Right atrium auricular region (tissue), 2 donors: Measurements from ENCODE around the gene MRPS12. TPM values are rescaled to one million over a fixed set of nuclear protein-coding genes. Genes with fewer than 3 reads are reported as not detected.

Experiments
- DNase-seq: peaks from one replicate; pipeline ENCODE4 v3.0.0-alpha.2; 2019; ENCODE audit warnings: low spot score
- H3K27ac ChIP-seq, 2 donors: fragments of 200-600 bp; sonication (generic); 1 replicate in 1 of 2; 2 replicates in 1 of 2; pipeline ENCODE4 v1.5.1; 2016 to 2019
- H3K27me3 ChIP-seq, 2 donors: fragments of 200-600 bp; sonication (generic); one replicate each; pipeline versions ENCODE4 v1.5.1 to v1.6.0; 2017 to 2019
- H3K36me3 ChIP-seq: fragments of 200-600 bp; sonication (generic); one replicate; pipeline ENCODE4 v1.5.1; 2016
- H3K4me1 ChIP-seq, 2 donors: fragments of 200-600 bp; sonication (generic); one replicate each; pipeline versions ENCODE4 v1.5.1 to v1.6.0; 2017 to 2019
- H3K4me3 ChIP-seq, 2 donors: fragments of 200-600 bp; sonication (generic); 1 replicate in 1 of 2; 2 replicates in 1 of 2; pipeline ENCODE4 v1.5.1; 2017 to 2019; ENCODE audit warnings: mild to moderate bottlenecking in 1 of 2, moderate library complexity in 1 of 2
- H3K9me3 ChIP-seq, 2 donors: fragments of 200-600 bp; sonication (generic); one replicate each; pipeline ENCODE4 v1.5.1; 2019
- total RNA-seq, 2 donors: library from RNA; depleted of rRNA; stranded (reverse); fragments of >200 nt; gene quantifications; one replicate each; pipeline ENCODE4 v1.1.0, GENCODE V29; 2016
- TF ChIP-seq, protein P1 (sequence below), 2 donors: fragments of 200-600 bp; sonication (generic); IDR thresholded peaks; one replicate each; pipeline ENCODE4 v1.5.1; 2019; ENCODE audit warnings: antibody characterized with exemption in 2 of 2

The MRPS12 gene
- total RNA-seq, 2 donors from 2014 or later = 39.5 to 58.7 TPM

DNA sequence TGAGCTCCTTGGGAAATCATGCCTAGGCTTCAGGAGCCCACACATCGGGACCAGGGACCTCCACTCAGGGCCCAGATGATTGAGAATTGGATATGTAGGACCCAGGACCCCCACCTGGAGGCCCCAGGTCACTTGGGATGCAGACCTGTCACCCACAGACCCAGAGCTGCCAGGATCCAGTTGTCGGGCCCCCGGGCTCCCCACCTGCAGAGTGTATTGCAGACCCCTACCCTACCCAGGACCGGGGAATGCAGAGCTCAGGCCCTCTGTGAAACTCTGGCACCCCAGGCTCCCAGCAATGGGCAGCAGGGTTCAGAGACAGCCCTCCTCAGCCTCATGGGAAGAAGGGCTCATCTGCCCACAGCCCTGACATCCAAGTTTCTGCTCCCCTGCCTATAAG is 25.1 kb upstream of the MRPS12 start:
- no peak for DNase-seq
- Histone ChIP-seq H3K9me3 (no peaks in the 10 kb centered on the region), H3K27me3 (no peaks in the 10 kb centered on the region), H3K36me3 (peaks cover 31% of the 10 kb centered on the region), H3K4me1 (peaks cover 0 to 5% of the 10 kb centered on the region in 2 donors), H3K27ac (no peak overlapping the region), H3K4me3 (no peak overlapping the region)
- TF ChIP-seq, protein P1, sequence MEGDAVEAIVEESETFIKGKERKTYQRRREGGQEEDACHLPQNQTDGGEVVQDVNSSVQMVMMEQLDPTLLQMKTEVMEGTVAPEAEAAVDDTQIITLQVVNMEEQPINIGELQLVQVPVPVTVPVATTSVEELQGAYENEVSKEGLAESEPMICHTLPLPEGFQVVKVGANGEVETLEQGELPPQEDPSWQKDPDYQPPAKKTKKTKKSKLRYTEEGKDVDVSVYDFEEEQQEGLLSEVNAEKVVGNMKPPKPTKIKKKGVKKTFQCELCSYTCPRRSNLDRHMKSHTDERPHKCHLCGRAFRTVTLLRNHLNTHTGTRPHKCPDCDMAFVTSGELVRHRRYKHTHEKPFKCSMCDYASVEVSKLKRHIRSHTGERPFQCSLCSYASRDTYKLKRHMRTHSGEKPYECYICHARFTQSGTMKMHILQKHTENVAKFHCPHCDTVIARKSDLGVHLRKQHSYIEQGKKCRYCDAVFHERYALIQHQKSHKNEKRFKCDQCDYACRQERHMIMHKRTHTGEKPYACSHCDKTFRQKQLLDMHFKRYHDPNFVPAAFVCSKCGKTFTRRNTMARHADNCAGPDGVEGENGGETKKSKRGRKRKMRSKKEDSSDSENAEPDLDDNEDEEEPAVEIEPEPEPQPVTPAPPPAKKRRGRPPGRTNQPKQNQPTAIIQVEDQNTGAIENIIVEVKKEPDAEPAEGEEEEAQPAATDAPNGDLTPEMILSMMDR (IDR thresholded peaks at IDR 0.05) = no peak

DNA sequence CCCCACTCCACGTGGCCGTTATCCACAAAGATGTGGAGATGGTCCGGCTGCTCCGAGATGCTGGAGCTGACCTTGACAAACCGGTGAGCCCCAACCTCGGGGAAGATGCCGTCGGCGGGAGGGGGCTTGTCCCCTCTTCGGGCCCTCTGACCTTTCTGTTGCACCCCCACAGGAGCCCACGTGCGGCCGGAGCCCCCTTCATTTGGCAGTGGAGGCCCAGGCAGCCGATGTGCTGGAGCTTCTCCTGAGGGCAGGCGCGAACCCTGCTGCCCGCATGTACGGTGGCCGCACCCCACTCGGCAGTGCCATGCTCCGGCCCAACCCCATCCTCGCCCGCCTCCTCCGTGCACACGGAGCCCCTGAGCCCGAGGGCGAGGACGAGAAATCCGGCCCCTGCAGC is 23.5 kb upstream of the MRPS12 start:
- Histone ChIP-seq H3K4me3 (no peak overlapping the region), H3K9me3 (no peaks in the 10 kb centered on the region), H3K4me1 (peaks cover 0 to 4% of the 10 kb centered on the region in 2 donors), H3K36me3 (peaks cover 31% of the 10 kb centered on the region), H3K27ac (no peak overlapping the region), H3K27me3 (no peaks in the 10 kb centered on the region)
- TF ChIP-seq, protein P1 (IDR thresholded peaks at IDR 0.05) = no peak
- DNase-seq = no peak

DNA sequence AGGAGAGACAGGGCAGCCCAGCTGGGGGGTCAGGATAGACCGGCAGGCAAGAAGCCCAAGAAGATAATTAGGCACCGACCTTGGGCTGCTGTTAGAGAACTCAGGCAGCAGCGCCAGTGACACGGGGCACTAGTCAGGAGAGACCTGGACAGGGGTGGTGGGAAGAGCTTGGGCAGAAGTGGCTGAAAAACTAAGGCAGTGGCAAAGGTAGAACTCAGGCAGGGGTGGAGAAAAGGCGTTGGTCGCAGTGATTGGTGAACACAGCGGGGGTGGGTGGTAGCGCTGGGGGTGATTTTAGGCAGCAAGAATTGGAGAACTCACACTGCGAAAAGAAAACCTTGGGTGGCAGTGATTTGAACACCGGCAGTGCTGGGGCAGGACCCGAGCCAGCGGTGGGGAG is 23.1 kb upstream of the MRPS12 start:
- Histone ChIP-seq H3K27me3 (no peaks in the 10 kb centered on the region), H3K9me3 (no peaks in the 10 kb centered on the region), H3K4me1 (peaks cover 0 to 4% of the 10 kb centered on the region in 2 donors), H3K36me3 (peaks cover 31% of the 10 kb centered on the region), H3K4me3 (no peak overlapping the region), H3K27ac (no peak overlapping the region)
- TF ChIP-seq, protein P1 (IDR thresholded peaks at IDR 0.05) = no peak
- no peak for DNase-seq

DNA sequence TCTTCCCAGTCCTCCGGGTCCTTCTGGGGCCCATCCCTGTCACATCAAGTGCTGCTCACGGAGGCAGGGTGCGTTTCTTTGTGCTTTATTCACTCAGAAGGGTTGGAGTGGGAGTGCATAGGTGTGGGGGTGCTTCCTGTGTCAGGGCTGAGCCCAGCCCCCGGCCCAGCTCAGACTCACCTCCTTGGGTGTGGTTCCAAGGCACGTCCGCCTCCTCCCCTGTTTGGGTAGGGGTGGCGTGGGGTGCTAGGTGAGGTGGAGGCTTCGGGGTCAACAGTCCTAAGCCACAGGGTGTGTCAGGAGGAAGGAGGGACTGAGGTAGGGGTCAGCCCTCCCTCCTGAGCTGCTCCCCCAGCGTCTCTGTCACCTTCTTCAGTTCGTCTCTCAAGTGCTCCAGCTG is 21.8 kb upstream of the MRPS12 start:
- DNase-seq = no peak
- Histone ChIP-seq H3K4me3 (no peak overlapping the region), H3K9me3 (no peaks in the 10 kb centered on the region), H3K4me1 (peaks cover 0 to 4% of the 10 kb centered on the region in 2 donors), H3K36me3 (peaks cover 31% of the 10 kb centered on the region), H3K27ac (no peak overlapping the region), H3K27me3 (no peaks in the 10 kb centered on the region)
- TF ChIP-seq, protein P1 (IDR thresholded peaks at IDR 0.05) = no peak

DNA sequence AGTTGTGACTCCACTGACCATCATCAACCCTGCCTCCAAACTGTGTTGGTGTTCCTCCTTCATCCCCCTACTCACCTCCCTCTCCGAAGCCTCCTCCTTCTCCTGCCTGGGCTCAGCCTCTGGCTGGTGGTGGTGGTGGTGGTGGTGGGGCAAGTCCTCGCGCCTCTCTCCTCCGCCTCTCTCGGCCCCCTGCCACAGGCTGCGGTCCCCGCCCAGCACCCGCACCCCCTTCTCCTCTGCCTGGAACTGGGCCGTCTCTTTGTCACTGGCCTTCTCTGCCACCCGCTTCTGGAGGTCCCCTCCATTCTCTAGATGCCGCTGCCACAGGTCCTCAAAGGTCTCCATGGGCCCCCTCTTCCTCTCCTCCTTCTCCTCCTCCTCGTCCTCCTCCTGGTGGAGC is 20.3 kb upstream of the MRPS12 start:
- H3K27ac ChIP-seq = no peak overlapping the region
- TF ChIP-seq, protein P1 (IDR thresholded peaks at IDR 0.05) = no peak
- peaks cover 19% of the 10 kb centered on the region for H3K36me3 ChIP-seq
- no peaks in the 10 kb centered on the region for H3K9me3 ChIP-seq
- H3K27me3 ChIP-seq = no peaks in the 10 kb centered on the region
- H3K4me3 ChIP-seq = no peak overlapping the region
- DNase-seq = no peak
- peaks cover 0 to 4% of the 10 kb centered on the region in 2 donors for H3K4me1 ChIP-seq

DNA sequence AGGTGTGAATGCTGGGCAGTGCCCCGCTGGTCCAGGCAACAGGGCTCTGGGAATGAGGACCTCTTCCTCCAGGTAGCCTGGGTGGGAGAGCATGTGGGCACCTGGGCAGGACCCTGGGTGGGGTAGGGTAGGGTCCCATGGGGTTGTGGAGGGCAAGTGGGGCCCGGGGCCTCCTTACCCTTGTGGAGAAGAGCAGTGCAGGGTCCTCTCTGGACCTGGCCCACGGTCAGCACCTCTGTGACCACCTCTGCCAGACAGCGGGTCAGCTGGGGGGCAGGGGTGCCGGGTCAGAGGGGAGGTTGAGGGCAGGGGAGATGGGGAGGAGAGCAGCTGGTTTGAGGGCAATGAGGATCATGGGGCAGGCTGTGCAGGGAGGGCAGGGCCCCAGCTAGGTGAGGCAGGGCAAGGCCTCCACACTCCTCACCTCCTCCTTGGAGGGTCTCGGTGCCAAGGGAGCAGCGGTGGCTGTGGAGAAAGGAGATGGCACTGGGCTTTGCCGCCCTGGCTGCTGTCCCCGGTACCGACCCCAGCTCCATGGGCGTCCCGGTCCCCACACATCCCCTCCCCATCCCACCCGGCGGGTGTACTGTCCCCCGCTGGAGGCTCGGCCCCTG is 19.2 kb upstream of the MRPS12 start:
- Histone ChIP-seq H3K4me3 (no peak overlapping the region), H3K27ac (no peak overlapping the region), H3K36me3 (peaks cover 15% of the 10 kb centered on the region), H3K4me1 (peaks cover 0 to 4% of the 10 kb centered on the region in 2 donors), H3K9me3 (no peaks in the 10 kb centered on the region), H3K27me3 (no peaks in the 10 kb centered on the region)
- TF ChIP-seq, protein P1 (IDR thresholded peaks at IDR 0.05) = no peak
- no peak for DNase-seq
